GM18498 (cell line): ENCODE results near the gene CCDC50.

Experiments
- ATAC-seq: cut with Tn5 transposase; IDR thresholded peaks from one replicate; pipeline ENCODE4 v1.9.1; 2021; ENCODE audit warnings: mild to moderate bottlenecking, moderate library complexity; ENCODE audit not compliant: unreplicated experiment

CCDC50 gene

DNA sequence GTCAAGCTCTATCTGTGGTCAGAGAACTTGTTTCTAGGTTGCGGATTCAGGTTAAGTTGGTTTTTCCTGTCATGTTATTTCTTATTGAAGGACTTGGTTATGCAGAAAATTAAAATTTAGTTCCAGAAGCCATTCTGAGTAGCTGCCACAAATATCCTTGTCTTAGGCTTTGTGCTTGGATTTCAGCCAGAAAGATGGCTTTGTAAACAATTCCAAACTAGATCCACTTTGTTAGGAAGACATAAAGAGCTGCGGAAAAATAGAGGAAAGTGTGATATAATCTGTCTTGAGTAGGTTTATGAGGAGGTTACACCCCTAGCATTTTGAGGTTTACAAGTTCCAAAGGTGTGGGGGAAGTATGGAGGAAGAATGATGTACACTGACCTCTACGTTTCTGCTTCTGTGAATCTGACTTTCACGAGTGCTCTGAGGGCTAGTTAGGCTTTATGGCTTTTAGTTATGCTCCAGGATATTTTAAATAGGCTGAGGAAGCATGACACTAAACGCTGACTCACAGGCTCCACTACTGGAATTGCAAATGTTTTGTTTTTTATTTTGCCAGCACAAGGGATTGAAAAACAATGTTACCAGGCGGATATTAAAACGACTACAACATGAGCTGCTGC lies 47.4 kb downstream of the CCDC50 start:
- no peak for ATAC-seq

- ATAC-seq: no peak
Measured at GRCh38 chr3:191378142-191378812, 49.1 kb downstream of the CCDC50 start.

DNA sequence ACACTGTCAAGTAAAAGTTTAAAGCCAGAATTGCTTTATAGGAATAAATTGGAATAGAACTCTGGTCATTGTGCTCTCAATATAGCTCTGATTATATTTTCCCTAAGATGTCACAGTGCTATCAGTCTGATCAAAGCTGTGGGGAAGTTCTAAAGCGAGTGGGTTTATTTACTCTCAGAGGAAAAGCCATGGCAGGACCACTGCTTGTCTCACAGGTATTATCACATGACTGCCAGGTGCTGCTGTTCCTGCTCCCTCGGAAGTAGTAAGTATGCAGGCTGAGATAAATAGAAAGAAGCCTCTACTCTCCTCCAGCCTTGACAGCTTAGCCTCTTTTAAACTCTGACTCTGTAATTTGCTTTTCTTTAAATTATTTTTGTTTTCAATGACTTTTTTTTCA lies 50.3 kb downstream of the CCDC50 start:
- no peak for ATAC-seq

DNA sequence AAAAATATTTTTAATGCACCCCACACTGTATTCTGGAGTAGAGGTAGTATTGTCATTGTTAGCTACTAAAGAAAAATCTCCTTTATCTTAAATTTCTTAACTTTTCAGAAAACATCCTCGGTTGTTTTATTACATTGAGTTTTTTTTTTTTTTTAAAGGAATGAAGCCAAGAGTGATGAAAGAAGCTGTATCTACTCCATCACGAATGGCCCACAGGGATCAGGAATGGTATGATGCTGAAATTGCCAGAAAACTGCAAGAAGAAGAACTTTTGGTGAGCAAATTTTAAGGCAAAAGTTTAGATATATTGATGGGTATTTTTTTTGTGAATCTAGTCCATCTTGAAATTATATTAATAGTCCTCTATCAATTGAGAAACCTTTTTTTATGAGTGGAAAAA lies 50.8 kb downstream of the CCDC50 start:
- ATAC-seq: no peak

DNA sequence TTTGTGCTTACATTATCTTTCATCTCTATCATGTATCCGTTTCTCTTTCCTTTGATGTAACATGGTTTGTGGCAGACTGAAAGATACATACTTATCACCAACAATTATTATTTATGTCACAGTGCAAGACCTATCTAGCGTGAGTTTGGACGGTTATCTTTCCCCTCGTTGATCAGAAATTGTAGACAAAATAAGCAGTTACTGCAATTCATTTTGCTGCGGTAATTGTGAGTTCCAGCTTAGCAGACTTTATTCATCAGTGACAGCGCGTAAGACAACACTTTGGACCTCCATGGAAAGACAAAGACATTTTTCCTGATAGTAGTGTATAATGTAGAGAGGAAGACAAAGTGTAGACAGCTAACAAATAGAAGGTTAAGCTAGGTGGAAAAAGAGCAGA lies 52.1 kb downstream of the CCDC50 start:
- ATAC-seq: no peak

DNA sequence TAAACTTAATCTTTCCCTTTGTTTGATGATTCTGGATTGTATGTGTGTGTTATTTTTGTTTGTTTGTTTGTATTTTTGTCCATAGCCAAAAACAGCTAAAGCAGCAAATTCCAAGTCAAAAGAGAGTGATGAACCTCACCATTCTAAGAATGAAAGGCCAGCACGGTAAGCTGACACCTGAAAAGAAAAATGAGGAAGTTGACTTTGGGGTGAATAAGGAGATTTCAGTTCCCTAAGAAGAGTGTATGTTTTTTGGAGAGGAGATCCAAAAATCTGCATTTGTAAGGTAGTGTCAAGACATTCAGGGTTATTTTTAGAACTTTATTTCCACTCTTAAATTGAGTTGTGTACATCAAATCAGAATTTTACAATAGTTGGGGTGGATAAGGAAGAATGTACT lies 53.5 kb downstream of the CCDC50 start:
- ATAC-seq: peak; percentile 63

DNA sequence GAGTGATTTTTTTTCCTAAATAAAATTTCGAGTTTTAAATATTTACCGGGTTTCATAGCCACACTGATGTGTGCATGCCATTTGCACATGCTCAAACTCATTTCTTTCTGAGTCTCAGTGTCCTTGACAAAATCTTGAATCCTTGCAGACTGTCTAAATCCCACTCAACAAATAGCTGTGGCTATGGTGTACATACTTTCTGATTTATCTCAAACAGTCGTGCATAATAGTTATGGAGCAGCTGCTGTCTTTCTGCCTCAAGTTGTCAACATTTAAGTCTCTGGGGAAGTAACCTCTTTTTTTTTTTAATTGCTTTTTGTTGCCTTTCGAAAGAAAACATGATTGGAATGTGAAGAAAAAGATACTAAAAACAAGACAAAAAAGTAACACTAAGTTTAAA lies 53.9 kb downstream of the CCDC50 start:
- no peak for ATAC-seq

- ATAC-seq: no peak
Measured at GRCh38 chr3:191385101-191385500, 55.9 kb downstream of the CCDC50 start.

DNA sequence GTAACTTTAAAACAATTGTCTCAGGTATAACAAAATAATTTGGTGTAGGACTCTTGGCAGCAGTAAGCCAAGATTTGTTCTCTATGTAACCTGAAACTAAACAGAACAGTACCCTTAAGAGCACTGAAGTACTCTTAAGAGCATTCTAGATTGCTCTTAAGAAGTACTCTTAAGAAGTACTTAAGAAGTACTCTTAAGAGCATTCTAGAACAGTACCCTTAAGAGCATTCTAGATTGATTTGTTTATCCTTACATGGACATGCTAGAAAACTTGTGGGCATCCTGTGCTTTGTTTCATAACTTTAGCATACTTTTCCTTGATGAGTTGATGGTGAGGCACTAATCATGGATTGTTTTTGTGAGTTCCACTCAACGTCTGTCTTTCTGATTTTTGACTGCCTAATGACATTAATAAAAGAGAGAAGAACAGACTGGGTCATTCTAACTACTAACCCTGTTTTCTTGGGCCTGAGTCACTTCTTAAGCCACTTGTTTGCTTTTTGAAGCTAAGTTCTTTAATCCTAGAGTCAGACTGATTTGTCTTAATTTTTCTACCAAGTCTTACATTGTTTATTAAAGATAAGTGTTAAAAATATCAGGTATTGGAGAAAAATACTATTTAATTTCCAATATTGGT lies 58.4 kb downstream of the CCDC50 start:
- ATAC-seq: no peak

DNA sequence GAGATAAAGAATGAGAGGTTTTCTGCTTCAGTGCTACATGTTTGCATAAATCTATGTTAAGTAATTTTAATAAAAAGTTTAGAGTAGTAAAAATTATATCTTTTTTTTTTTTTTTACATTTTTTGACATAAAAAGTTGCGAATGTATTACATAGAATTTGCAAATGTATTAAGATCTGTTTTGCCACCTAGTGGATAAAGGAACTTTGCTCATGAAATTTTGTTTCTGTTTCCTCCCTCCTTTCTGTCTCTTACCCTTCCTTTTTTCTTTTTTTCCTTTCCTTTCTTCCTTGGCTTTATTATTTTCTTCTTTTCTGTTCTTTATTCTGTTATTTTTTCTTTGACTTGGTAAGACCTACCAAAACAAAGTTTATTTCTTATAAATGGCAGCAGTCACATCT lies 59.6 kb downstream of the CCDC50 start:
- ATAC-seq: no peak

DNA sequence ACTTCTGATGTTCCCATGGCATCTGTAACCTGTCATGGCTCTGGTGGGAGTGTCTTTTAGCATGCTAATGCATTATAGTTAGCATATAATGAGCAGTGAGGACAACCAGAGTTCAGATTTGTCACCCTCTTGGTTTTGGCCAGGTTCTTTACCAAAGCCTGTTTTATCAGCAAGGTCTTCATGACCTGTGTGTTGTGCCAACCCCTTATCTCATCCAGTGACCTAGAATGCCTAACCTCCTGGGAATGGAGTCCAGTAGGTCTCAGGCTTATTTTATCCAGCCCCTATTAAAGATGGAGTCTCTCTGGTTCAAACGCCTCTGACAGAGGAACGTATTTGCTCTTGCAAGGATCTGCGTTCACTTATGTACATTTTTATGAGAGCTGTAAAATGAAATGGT lies 61.4 kb downstream of the CCDC50 start:
- no peak for ATAC-seq

DNA sequence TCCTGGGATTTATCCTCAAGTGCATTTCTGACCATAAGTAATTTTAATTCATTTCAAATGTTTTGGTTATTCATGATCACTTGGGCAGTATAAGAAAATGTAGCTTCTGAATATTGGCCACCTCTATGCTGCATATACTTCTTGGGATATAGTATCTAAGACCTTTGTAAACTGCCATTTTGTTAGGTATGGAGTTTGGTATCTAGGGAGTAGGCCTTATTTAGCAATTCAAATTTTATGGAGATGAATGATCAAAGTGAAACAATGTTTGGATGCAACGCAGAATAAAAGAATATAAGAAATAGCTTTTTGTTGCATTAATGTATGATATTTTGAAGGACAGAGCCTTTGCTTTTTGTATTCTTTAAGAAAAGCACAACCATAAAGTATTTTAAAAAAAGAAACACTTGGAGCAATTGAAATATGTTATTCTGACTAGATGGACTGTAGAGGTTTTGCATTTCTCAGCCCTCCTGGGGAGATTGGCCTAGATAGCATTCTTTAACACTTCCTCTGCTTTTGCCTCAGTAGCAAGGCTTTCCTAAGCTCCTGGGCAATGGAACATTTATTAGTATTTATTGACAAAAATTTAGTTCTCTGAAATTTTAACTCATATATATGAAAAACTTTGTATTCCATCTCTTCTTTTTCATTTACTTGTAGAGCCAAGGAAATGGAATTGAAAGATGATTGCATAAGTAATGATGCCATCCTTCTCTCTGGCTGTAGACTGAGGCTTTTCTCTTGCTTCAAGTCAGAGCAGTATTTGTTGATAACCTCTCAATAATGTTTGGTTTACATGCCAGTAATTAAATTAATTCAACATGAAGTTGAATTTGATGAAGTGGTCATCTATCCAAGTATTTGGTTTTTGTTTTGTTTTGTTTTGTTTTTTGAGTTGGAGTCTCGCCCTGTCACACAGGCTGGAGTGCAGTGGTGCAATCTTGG lies 62.9 kb downstream of the CCDC50 start:
- no peak for ATAC-seq

DNA sequence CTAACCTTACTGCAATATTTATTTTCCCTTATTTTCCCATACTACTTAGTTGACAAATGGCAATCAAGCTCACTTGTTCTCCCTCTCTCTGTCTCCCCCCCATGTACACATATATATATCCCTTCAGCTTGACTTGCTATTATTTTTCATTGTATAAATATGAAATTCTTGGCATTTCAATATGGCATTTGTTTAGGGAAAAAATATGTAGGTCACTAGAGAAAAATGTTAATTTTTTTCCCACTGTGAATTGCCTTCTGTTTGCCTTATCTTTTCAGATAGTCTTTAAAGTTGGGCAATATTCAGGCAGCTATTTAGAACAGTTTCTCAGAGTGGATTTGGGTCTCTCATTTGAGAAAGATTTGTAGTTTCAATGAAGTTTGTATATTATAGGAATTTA lies 64.0 kb downstream of the CCDC50 start:
- no peak for ATAC-seq

- no peak for ATAC-seq
Measured at GRCh38 chr3:191397771-191398170, 68.6 kb downstream of the CCDC50 start.

DNA sequence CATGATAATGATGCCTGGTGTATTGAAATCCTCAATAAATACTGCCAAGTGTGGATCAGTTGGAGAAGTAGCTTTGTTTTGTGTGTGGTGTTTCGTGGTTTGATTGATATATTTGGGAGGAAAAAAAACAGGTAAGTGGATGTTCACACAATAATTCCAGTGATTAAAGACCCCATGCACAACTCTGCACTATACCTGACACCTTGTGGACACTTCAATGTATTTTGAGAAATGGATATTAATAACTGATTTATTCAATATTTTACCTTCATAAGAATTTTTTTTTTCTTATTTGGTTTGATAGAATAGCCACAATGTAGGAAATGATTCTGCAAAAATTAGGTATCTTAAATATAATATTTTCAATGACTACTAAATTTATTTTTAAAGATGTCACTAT lies 69.4 kb downstream of the CCDC50 start:
- no peak for ATAC-seq

GRCh38 chr3:191399918-191400317 lies 70.7 kb downstream of the CCDC50 start:
- ATAC-seq: no peak

DNA sequence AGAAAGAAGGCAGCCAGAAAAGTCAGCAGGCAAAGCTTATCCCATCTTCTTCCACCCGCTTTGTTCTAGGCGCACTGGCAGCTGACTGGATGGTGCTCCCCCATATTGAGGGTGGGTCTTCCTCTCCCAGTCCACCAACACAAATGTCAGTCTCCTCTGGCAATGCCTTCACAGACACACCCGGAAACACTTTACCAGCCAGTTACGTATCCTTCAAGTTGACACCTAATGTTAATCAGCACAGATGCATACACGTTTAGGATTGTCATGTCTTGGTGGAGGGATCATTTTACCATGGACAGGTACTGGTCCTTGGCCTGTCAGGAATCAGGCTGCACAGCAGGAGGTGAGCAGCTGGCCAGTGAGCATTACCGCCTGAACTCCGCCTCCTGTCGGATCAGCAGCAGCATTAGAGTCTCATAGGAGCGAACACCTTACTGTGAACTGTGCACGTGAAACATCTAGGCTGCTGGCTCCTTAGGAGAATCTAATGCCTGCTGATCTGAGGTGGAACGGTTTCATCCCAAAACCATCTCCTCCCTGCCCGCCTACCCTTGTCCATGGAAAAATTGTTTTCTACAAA lies 72.7 kb downstream of the CCDC50 start:
- ATAC-seq: no peak

DNA sequence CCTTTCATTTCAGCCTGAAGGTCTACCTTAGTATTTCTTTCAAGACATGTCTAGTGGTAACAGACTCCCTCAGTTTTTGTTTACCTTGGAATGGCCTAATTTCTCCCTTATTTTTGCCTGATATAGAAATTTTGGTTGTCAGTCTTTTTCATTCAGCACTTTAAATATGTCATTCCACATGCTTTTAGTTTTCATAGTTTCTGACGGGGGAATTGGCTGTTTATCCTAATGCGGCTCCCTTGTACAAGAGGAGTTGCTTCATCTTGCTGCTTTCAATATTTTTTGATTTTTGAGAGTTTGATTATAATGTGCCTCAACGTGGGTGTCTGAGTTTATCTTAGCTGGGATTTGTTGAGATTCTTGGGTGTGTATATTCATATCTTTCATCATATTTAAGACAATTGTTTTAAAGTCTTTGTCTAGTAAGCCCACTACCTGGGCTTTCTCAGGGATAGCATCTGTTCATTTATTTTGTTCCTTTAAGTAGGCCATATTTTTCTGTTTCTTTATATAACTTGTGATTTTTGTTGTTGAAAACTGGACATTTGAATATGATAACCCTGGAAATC lies 80.7 kb downstream of the CCDC50 start:
- ATAC-seq: no peak

- no peak for ATAC-seq
Measured at GRCh38 chr3:191412759-191413158, 83.6 kb downstream of the CCDC50 start.

- no peak for ATAC-seq
Measured at GRCh38 chr3:191414286-191414685, 85.1 kb downstream of the CCDC50 start.

DNA sequence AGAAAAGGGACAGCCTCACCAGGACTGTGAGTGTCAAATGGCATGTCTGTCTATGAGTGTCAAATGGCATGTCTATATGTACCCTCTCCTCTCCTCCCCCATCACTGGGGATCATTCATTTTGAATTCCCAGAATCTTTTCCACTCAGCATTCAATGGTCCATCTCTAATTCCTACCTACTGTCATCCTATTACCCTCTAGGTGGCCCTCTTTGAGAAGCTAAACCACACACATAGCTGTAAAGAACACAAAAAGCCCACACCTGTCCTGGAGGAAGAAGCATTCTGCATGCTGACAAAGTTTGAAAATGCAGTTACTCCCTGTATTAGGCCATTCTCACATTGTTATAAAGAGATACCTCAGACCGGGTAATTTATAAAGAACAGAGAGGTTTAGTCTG lies 85.5 kb downstream of the CCDC50 start:
- ATAC-seq: no peak
